HUES64 (cell line): ENCODE results near the gene C14orf132.

Source experiments
- H3K27ac ChIP-seq: 2 replicates; pipeline ENCODE4 v1.7.0; 2013; ENCODE audit warnings: low read depth, low read length, inconsistent platforms
- H3K27me3 ChIP-seq: 2 replicates; pipeline ENCODE4 v1.6.1; 2013; ENCODE audit warnings: mild to moderate bottlenecking, low read length; ENCODE audit not compliant: insufficient read depth
- H3K36me3 ChIP-seq: 2 replicates; pipeline ENCODE4 v1.6.1; 2013; ENCODE audit warnings: mild to moderate bottlenecking, low read length; ENCODE audit not compliant: insufficient read depth
- H3K4me1 ChIP-seq: 2 replicates; pipeline ENCODE4 v1.6.1; 2013; ENCODE audit warnings: mild to moderate bottlenecking, low read length, moderate library complexity; ENCODE audit not compliant: insufficient read depth
- H3K4me3 ChIP-seq: 2 replicates; pipeline ENCODE4 v1.5.1; 2013; ENCODE audit warnings: mild to moderate bottlenecking, low read length, moderate library complexity
- H3K9ac ChIP-seq: 2 replicates; pipeline ENCODE4 v1.6.1; 2013; ENCODE audit warnings: mild to moderate bottlenecking, low read depth, low read length
- H3K9me3 ChIP-seq: 2 replicates; pipeline ENCODE4 v1.6.1; 2013; ENCODE audit warnings: low read depth, low read length; ENCODE audit not compliant: insufficient read depth
- WGBS: fragments of 150-250, 120-280 bp; methylation state at CpG from one replicate; pipeline ENCODE4 v1.1.7; 2013; ENCODE audit warnings: missing lambda C conversion rate; 5-methylcytosine and 5-hydroxymethylcytosine counted together

C14orf132 gene

GRCh38 chr14:96040828-96041371, 1.7 kb downstream of the C14orf132 start:
- no peaks in the 10 kb centered on the region for H3K9me3 ChIP-seq
- H3K27me3 ChIP-seq: peaks cover 54% of the 10 kb centered on the region
- H3K9ac ChIP-seq: no peak overlapping the region
- H3K4me3 ChIP-seq: peak overlapping the region; percentile 85
- H3K27ac ChIP-seq: no peak overlapping the region
- WGBS: 86% methylated on average over 9 of the region's 9 CpGs
- peaks cover 7% of the 10 kb centered on the region; the same call in 1 of the 2 replicates for H3K4me1 ChIP-seq
- no peaks in the 10 kb centered on the region; the same call in 1 of the 2 replicates for H3K36me3 ChIP-seq

DNA sequence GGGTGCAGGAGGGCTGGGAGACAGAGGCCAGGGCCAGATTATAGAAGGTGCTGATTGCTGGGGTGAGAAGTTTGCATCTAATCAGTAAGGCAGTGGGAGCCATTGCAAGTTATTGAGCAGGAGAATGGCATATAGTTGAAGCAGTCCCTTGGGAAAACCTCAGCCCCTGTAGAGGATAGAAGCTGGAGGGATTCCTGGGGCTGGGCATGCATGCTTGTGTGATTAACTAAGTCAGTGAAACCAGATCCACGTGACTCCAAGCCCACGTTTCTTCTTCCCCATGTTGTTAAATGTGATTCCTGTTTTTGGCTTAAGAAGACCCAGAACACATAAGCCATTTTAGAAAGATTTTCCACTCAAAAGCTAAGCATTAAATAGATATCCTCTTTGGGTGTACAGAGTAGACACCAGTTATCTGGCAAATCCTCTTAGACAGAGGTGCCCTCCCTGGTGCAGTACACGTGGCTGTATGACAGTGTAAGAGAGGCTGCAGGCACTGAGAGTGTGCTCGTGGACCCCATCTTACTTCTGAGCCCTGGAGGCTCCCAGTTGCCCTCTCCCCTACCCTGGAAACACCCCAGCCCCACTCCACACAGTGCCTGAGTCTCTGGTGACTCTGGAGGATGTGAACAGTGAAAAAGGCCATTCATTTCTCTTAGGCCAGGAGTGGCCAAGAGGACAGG, 3.2 kb downstream of the C14orf132 start:
- Histone ChIP-seq H3K9ac (no peak overlapping the region), H3K27me3 (peaks cover 39% of the 10 kb centered on the region), H3K9me3 (no peaks in the 10 kb centered on the region), H3K4me3 (no peak overlapping the region), H3K4me1 (peaks cover 7% of the 10 kb centered on the region; the same call in 1 of the 2 replicates), H3K36me3 (no peaks in the 10 kb centered on the region; the same call in 1 of the 2 replicates), H3K27ac (no peak overlapping the region)
- 87% methylated on average over 4 of the region's 4 CpGs for WGBS

DNA sequence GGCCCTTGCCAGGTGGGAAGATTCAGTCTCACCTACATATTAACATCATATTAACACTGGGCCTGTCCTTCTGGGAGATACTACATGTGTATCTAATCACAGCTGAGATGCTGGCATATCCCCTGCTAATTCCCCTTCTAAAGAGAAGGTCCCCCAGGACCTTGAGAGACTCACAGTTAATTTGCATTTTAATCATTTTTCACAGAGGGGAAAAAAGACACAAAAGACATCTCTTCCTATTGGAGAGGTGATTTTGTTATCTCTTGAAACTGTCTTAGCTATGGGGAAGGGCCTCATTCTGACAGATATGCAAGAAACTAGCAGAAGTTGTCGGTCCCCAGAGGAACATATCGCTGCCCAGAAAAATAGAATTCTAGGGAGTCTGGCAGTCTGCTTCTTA, 7.5 kb downstream of the C14orf132 start:
- Histone ChIP-seq H3K4me3 (no peak overlapping the region), H3K27me3 (no peaks in the 10 kb centered on the region), H3K27ac (no peak overlapping the region), H3K9me3 (no peaks in the 10 kb centered on the region), H3K9ac (no peak overlapping the region), H3K4me1 (no peaks in the 10 kb centered on the region), H3K36me3 (no peaks in the 10 kb centered on the region)
- 94% methylated on average over 2 of the region's 2 CpGs for WGBS

DNA sequence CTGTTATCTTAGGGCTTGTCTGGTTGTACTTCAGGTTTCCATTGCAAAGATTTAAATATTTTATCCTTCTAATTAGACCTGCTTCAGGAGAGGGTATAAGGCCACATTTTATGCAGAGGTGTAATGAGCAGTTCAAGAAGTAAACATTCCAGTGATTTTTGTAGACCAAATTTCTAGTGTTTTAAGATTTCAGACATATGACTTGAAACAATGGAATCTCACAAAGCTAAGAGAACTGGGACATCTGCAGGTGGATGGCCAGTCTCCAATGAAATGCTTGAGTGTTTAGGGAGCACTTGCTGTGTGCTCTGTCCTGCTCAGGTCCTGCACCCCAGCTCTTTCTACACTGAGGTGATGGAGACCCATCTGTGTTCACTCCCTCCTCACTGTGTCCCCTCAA, 7.9 kb downstream of the C14orf132 start:
- no peaks in the 10 kb centered on the region for H3K36me3 ChIP-seq
- no peak overlapping the region for H3K9ac ChIP-seq
- H3K4me3 ChIP-seq: no peak overlapping the region
- no peaks in the 10 kb centered on the region for H3K9me3 ChIP-seq
- H3K27ac ChIP-seq: no peak overlapping the region
- no peaks in the 10 kb centered on the region for H3K27me3 ChIP-seq
- H3K4me1 ChIP-seq: no peaks in the 10 kb centered on the region

DNA sequence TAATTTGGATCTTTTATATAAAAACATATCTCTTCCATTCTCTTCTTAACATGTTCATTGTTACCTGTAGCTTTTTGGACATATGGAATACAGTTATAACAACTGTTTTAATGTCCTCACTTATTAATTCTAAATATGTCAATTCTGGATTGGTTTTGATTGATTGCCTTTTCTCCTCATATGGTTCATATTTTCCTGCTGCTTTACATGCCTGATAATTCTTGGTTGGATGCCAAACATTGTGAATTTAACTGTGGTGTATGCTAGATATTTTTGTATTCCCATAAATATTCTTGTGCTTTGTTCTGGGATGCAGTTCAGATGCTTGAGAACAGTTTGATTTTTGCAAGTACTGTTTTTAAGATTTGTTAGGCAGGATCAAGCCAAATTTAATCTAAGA, 10.8 kb downstream of the C14orf132 start:
- Histone ChIP-seq H3K4me3 (no peak overlapping the region), H3K9ac (no peak overlapping the region), H3K9me3 (no peaks in the 10 kb centered on the region), H3K27me3 (no peaks in the 10 kb centered on the region), H3K4me1 (no peaks in the 10 kb centered on the region), H3K36me3 (no peaks in the 10 kb centered on the region), H3K27ac (no peak overlapping the region)

- Histone ChIP-seq H3K36me3 (no peaks in the 10 kb centered on the region), H3K4me3 (no peak overlapping the region), H3K27me3 (no peaks in the 10 kb centered on the region), H3K4me1 (no peaks in the 10 kb centered on the region), H3K9me3 (no peaks in the 10 kb centered on the region), H3K27ac (no peak overlapping the region), H3K9ac (no peak overlapping the region)
- WGBS: 96% methylated on average over 4 of the region's 4 CpGs
Observed at GRCh38 chr14:96050482-96050881, 11.3 kb downstream of the C14orf132 start.

- H3K36me3 ChIP-seq: no peaks in the 10 kb centered on the region
- H3K27ac ChIP-seq: no peak overlapping the region
Observed at GRCh38 chr14:96051231-96051630, 12.1 kb downstream of the C14orf132 start.

GRCh38 chr14:96051642-96052540, 12.7 kb downstream of the C14orf132 start:
- 77% methylated on average over 13 of the region's 14 CpGs for WGBS
- Histone ChIP-seq H3K4me1 (0 out of 2 replicates have a peak, but pooled peaks cover 6% of the 10 kb centered on the region), H3K4me3 (no peak overlapping the region), H3K9me3 (no peaks in the 10 kb centered on the region), H3K27me3 (no peaks in the 10 kb centered on the region), H3K9ac (no peak overlapping the region), H3K36me3 (no peaks in the 10 kb centered on the region), H3K27ac (no peak overlapping the region)

More at GRCh38 chr14:96051231-96051630, 12.1 kb downstream of the C14orf132 start:
- Histone ChIP-seq H3K4me3 (no peak overlapping the region), H3K4me1 (0 out of 2 replicates have a peak, but pooled peaks cover 4% of the 10 kb centered on the region), H3K9me3 (no peaks in the 10 kb centered on the region), H3K27me3 (no peaks in the 10 kb centered on the region), H3K9ac (no peak overlapping the region)
- WGBS: 57% methylated on average over 3 of the region's 3 CpGs

DNA sequence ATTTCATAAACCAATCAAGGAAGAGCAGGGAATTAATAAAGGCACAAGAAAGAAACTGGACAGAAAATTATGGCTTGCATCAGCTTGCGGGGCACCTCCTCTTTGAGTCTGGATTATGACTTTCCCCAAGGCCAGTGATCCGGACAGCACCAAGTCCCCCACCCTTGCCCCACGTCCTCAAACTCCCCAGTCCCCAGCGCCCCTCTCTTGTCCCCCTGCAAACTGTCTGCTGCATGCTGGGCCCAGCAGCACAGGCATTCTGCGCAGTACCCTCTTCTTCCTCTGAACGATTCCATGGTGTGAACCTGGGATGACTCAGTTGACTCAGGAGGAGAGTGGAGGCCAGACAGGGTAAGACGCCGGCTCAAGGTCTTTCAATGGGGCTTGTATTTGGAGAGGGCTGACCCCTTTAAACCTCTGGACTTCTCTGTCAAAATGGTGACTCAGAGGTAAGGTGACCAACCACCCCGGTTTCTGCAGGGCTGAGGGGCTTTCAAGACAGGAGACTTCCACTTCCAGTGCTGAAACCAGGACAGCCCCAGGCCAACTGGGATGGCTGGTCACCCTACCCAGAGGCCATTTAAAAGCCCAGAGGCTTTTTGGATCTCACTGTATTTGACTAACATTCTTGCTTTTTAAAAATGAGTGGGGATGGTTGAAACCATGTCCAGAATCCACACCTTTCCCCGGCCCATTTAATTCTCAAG, 13.5 kb downstream of the C14orf132 start:
- H3K9ac ChIP-seq: no peak overlapping the region
- WGBS: 88% methylated on average over 10 of the region's 10 CpGs
- H3K36me3 ChIP-seq: no peaks in the 10 kb centered on the region
- no peak overlapping the region for H3K27ac ChIP-seq
- H3K9me3 ChIP-seq: no peaks in the 10 kb centered on the region
- H3K4me3 ChIP-seq: no peak overlapping the region
- 0 out of 2 replicates have a peak, but pooled peaks cover 6% of the 10 kb centered on the region for H3K4me1 ChIP-seq
- no peaks in the 10 kb centered on the region for H3K27me3 ChIP-seq

GRCh38 chr14:96053248-96053599, 14.1 kb downstream of the C14orf132 start:
- Histone ChIP-seq H3K4me1 (0 out of 2 replicates have a peak, but pooled peaks cover 6% of the 10 kb centered on the region), H3K27ac (no peak overlapping the region), H3K36me3 (no peaks in the 10 kb centered on the region), H3K9ac (no peak overlapping the region), H3K9me3 (no peaks in the 10 kb centered on the region), H3K4me3 (no peak overlapping the region), H3K27me3 (no peaks in the 10 kb centered on the region)
- 93% methylated on average over 5 of the region's 5 CpGs for WGBS
